ENCODE results near the gene NME9.

GRCh38 chr3:138325990-138326389 lies 3.7 kb downstream of the NME9 start:
- TF ChIP-seq CTCF (conservative IDR thresholded peaks at IDR 0.05 in 1 of 2, IDR thresholded peaks at IDR 0.05 in 1 of 2; ENCODE audit: extremely low read depth in 1 of 2, insufficient read depth in 1 of 2, low read depth in 1 of 2, low read length in 2 of 2) (no peak), EZH2 (IDR thresholded peaks at IDR 0.05; ENCODE audit: borderline replicate concordance, low read length) (no peak)
